K562 (cell line): ENCODE measurements around the gene SEMA5A. TPM values are rescaled to one million over a fixed set of nuclear protein-coding genes. Genes with fewer than 3 reads are reported as not detected.
A peak's percentile ranks its signal among the peaks of the same experiment; 100 is the strongest.

Source experiments
- ATAC-seq: fragments of 200-7000 bp; cut with Tn5 transposase; 3 replicates; pipeline ENCODE4 v1.9.1; 2020; ENCODE audit warnings: moderate library complexity
- BruUV-seq: library from RNA; stranded (reverse); fragments of 400-500 nt; replicated peaks from 2 replicates; lab custom pipeline; 2021; lab: Mats Ljungman, UMichigan
- CTCF ChIA-PET: fragments of 300-600 bp; formaldehyde crosslinking; extraction: SDS; loops from one replicate; lab custom pipeline; 2021; ENCODE audit warnings: low intra/inter-chr PET ratio; lab: Yijun Ruan, JAX
- POLR2A ChIA-PET: fragments of 300-600, 350-650 bp; sonication (Branson Sonifier 250); formaldehyde crosslinking; extraction: SDS; loops from one replicate; lab custom pipeline; 2021; ENCODE audit warnings: antibody characterized with exemption, inconsistent platforms; lab: Yijun Ruan, JAX
- DNase-seq, 4 experiments: peaks; one replicate each; pipeline versions ENCODE4 v3.0.0 to v3.0.0-alpha.2; 2011 to 2018; ENCODE audit warnings: low spot score in 3 of 4, mixed read lengths in 3 of 4; ENCODE audit errors: extremely low read depth in 1 of 4
- FAIRE-seq: peaks from 2 replicates; lab custom pipeline; 2011; peaks lifted over from hg19 to GRCh38; lab: Jason Lieb, UNC
- H2AFZ ChIP-seq: 2 replicates; pipeline ENCODE4 v1.6.0; 2011; ENCODE audit warnings: low read depth, low read length, control low read depth, inconsistent platforms
- H3K27ac ChIP-seq: fragments of 200-600 bp; 3 replicates; pipeline ENCODE4 v1.8.0; 2011; ENCODE audit warnings: low read depth, mild to moderate bottlenecking, control low read depth, inconsistent platforms, low read length, moderate library complexity, mixed read lengths; ENCODE audit errors: extremely low read depth
- H3K27me3 ChIP-seq, 2 experiments: fragments of 300-600 bp in 1 of 2; 2 replicates in 1 of 2; 3 replicates in 1 of 2; pipeline versions ENCODE4 v1.6.0 to v1.8.0; 2011; ENCODE audit warnings: inconsistent platforms in 2 of 2, low read length in 2 of 2, mild to moderate bottlenecking in 1 of 2, mixed read lengths in 1 of 2, moderate library complexity in 1 of 2; ENCODE audit not compliant: control insufficient read depth in 2 of 2, insufficient read depth in 2 of 2
- H3K36me3 ChIP-seq: fragments of 300-600 bp; 3 replicates; pipeline ENCODE4 v1.8.0; 2011; ENCODE audit warnings: mild to moderate bottlenecking, low read length, inconsistent platforms; ENCODE audit not compliant: control insufficient read depth, insufficient read depth
- H3K4me1 ChIP-seq, 2 experiments: fragments of 200-600 bp in 1 of 2; replicated peaks in 1 of 2; 2 replicates in 1 of 2; 3 replicates in 1 of 2; pipeline versions ENCODE4 v1.5.1 to v1.8.0; 2011; ENCODE audit warnings: inconsistent platforms in 2 of 2, low read length in 2 of 2, mild to moderate bottlenecking in 1 of 2, mixed read lengths in 1 of 2, moderate library complexity in 1 of 2; ENCODE audit not compliant: control insufficient read depth in 2 of 2, insufficient read depth in 2 of 2
- H3K4me2 ChIP-seq: 2 replicates; pipeline ENCODE4 v1.6.1; 2011; ENCODE audit warnings: low read length, control low read depth, inconsistent platforms, mixed read lengths; ENCODE audit not compliant: insufficient read depth
- H3K4me3 ChIP-seq: fragments of 200-600 bp; sonication (generic), shearing (Covaris generic); 2 replicates; pipeline ENCODE4 v1.5.1; 2016; ENCODE audit warnings: control low read depth, inconsistent platforms
- H3K79me2 ChIP-seq: fragments of 200-600 bp; 3 replicates; pipeline ENCODE4 v1.8.0; 2011; ENCODE audit warnings: low read length, inconsistent platforms; ENCODE audit not compliant: control insufficient read depth, insufficient read depth
- H3K9ac ChIP-seq, 2 experiments: 2 replicates each; pipeline versions ENCODE4 v1.6.0 to v1.6.1; 2011; ENCODE audit warnings: low read depth in 2 of 2, low read length in 2 of 2, control low read depth in 1 of 2, inconsistent platforms in 1 of 2, mild to moderate bottlenecking in 1 of 2, mixed read lengths in 1 of 2; ENCODE audit not compliant: insufficient read depth in 1 of 2
- H3K9me1 ChIP-seq: one replicate; pipeline ENCODE4 v1.6.0; 2011; ENCODE audit warnings: inconsistent platforms, mild to moderate bottlenecking, low read length, moderate library complexity; ENCODE audit not compliant: control insufficient read depth, insufficient read depth
- H3K9me3 ChIP-seq: replicated peaks from 2 replicates; pipeline ENCODE4 v1.5.1; 2011; ENCODE audit warnings: low read depth, low read length, inconsistent platforms; ENCODE audit not compliant: control insufficient read depth, insufficient read depth
- H4K20me1 ChIP-seq: replicated peaks from 2 replicates; pipeline ENCODE4 v1.6.1; 2011; ENCODE audit warnings: low read length, inconsistent platforms, mixed read lengths; ENCODE audit not compliant: control insufficient read depth, insufficient read depth
- BDP1 ChIP-seq: IDR thresholded peaks from 3 replicates; pipeline ENCODE4 v1.6.1; 2011; ENCODE audit not compliant: insufficient read length, insufficient read depth
- EZH2 ChIP-seq: IDR thresholded peaks from 2 replicates; pipeline ENCODE4 v1.6.1; 2012; ENCODE audit warnings: low read depth, mild to moderate bottlenecking, inconsistent platforms, low read length, borderline replicate concordance
- GABPB2 ChIP-seq: fragments of 250-450 bp; sonication (Bioruptor Pico); conservative IDR thresholded peaks from 2 replicates; pipeline ENCODE4 v1.5.1; 2021; ENCODE audit warnings: mild to moderate bottlenecking
- GTF2E2 ChIP-seq: fragments of 200-800 bp; sonication (Bioruptor generic); IDR thresholded peaks from 2 replicates; pipeline ENCODE4 v1.6.1; 2016; ENCODE audit warnings: missing genetic modification characterization, missing compliant biosample characterization
- PTTG1 ChIP-seq: fragments of 450-650 bp; IDR thresholded peaks from 2 replicates; pipeline ENCODE4 v1.6.1; 2016; ENCODE audit warnings: low read depth, mild to moderate bottlenecking, missing genetic modification characterization, missing compliant biosample characterization
- RBM39 ChIP-seq: fragments of 200-400 bp; formaldehyde crosslinking; optimal IDR thresholded peaks from 2 replicates; pipeline ENCODE3; 2018; ENCODE audit warnings: low read depth, low read length
- RFX1 ChIP-seq: fragments of 450-650 bp; IDR thresholded peaks from 2 replicates; pipeline ENCODE4 v1.6.1; 2016; ENCODE audit warnings: mild to moderate bottlenecking, moderate library complexity
- STAT5A ChIP-seq: IDR thresholded peaks from 2 replicates; pipeline ENCODE4 v1.6.1; 2012; ENCODE audit warnings: low read length, inconsistent platforms, borderline replicate concordance
- ZNF274 ChIP-seq: IDR thresholded peaks from 2 replicates; pipeline ENCODE4 v1.6.1; 2011; ENCODE audit warnings: low read depth, mild to moderate bottlenecking, low read length, moderate library complexity, borderline replicate concordance
- ZNF41 ChIP-seq: fragments of 250-450 bp; sonication (Bioruptor Pico); conservative IDR thresholded peaks from 2 replicates; pipeline ENCODE4 v1.4.0; 2020; ENCODE audit warnings: mild to moderate bottlenecking
- WGBS: fragments of 100-300 bp; shearing (Covaris generic); methylation state at CpG from one replicate; pipeline ENCODE4 v1.1.6; 2016; ENCODE audit warnings: low coverage, mixed read lengths; ENCODE audit not compliant: insufficient coverage; ENCODE audit errors: missing lambda C conversion rate; 5-methylcytosine and 5-hydroxymethylcytosine counted together
- in situ Hi-C: fragments of 300-500 bp; cut with MboI; formaldehyde crosslinking; loops from 4 replicates; pipeline ENCODE4 v1.15.0; 2018; ENCODE audit warnings: inconsistent platforms, mixed read lengths
- intact Hi-C: fragments of 100-400 bp; cut with micrococcal nuclease; formaldehyde crosslinking; loops from 2 replicates; pipeline ENCODE4 v1.14.2; 2022
- polyA plus RNA-seq, 8 experiments: library from polyadenylated mRNA; depleted of rRNA in 4 of 8; stranded (reverse) in 5 of 8; unstranded in 3 of 8; fragments of >200 nt; fragmentation: Nextera tagmentation in 2 of 8; fragmentation: Illumina TruSeq in 1 of 8; extraction: Ambion mirVana in 2 of 8; extraction: Trizol in 1 of 8; gene quantifications; 2 replicates each; pipeline versions ENCODE4 v1.2.1 to v1.2.3, GENCODE V29; 2011 to 2014; ENCODE audit warnings: inconsistent platforms in 1 of 8, missing spikeins in 1 of 8
- total RNA-seq, 7 experiments: library from RNA; depleted of rRNA in 6 of 7; stranded (reverse); fragments of >200 nt in 6 of 7; fragmentation: Illumina TruSeq in 2 of 7; extraction: Trizol in 2 of 7; gene quantifications; 2 replicates each; pipeline versions ENCODE4 v1.2.1 to v1.2.3, GENCODE V29; 2011 to 2021; ENCODE audit warnings: low replicate concordance in 1 of 7
- TF ChIP-seq, protein P1 (sequence below), 3 experiments: fragments of 200-800 bp in 1 of 3; sonication (Bioruptor generic) in 1 of 3; sonication (generic) in 1 of 3; formaldehyde crosslinking in 1 of 3; IDR thresholded peaks; 2 replicates each; pipeline versions ENCODE4 v1.6.1 to v1.8.0; 2016 to 2022; ENCODE audit warnings: mild to moderate bottlenecking in 2 of 3, missing compliant biosample characterization in 2 of 3, missing genetic modification characterization in 2 of 3, missing genetic modification reagents in 1 of 3
- TF ChIP-seq, protein P2 (sequence below): sonication (generic); formaldehyde crosslinking; IDR thresholded peaks from 2 replicates; pipeline ENCODE4 v1.8.0; 2022; ENCODE audit warnings: mild to moderate bottlenecking, missing genetic modification reagents

SEMA5A gene
- total and polyA plus RNA-seq, 9 of the 15 experiments (the other 6 are each of a cell fraction or from before 2014, with no cell fraction given): 0.02 TPM; not detected in 8

DNA sequence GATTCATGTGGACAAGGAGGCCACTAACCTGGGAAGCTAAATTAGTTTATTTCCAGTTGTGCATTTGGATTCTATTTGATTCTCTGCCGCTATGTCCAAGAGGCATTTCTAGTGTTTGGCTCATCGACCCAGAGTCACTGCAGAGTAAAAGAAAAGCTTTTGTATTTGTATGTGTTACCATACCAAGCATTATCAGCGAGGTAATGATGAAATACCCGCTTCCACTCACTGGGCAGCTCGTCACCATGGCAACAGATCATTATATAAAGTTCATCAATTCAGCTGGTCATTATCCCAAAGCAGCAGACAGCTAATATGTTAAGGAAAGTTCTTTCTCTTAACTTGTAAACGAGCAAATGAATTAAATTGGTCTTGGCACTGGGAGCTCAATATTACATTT is 380.3 kb downstream of the SEMA5A start:
- Histone ChIP-seq H3K36me3 (no peaks in the 10 kb centered on the region), H3K9me1 (no peaks in the 10 kb centered on the region), H3K9ac (no peak overlapping the region), H3K27ac (no peak overlapping the region), H3K4me3 (no peak overlapping the region), H3K9me3 (no peaks in the 10 kb centered on the region), H3K4me2 (no peak overlapping the region), H3K79me2 (no peaks in the 10 kb centered on the region), H3K27me3 (no peaks in the 10 kb centered on the region), H2AFZ (no peak overlapping the region), H3K4me1 (no peaks in the 10 kb centered on the region), H4K20me1 (no peaks in the 10 kb centered on the region)
- ATAC-seq: no peak
- no peak for FAIRE-seq
- no TSS peak for BruUV-seq
- intact Hi-C loops (no loop called here), in situ Hi-C loops (no loop called here)
- TF ChIP-seq RFX1 (peak; percentile 64), PTTG1 (no peak)
- WGBS: 0% methylated on average over 6 of the region's 6 CpGs
- POLR2A ChIA-PET: no interaction called here
- no peak for DNase-seq
- CTCF ChIA-PET: no interaction called here

DNA sequence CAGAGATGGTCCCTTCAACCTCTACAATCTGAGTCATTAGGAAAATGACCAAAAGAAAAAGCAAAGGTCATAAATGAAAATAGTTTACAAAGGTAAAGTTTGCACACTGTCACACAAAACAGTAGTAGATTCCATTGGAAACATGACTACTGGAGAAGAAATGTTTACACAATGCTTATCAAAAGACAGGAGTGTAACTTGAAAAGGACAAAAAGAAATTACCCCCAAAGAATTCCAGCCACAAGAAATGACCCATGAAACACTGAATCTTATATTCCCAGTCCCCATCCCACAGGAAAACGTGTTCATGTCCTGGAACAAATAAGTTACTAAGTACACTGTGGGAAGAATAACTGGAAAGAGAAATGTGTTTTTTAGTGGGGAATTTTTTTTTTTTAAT is 385.1 kb downstream of the SEMA5A start:
- Histone ChIP-seq H3K27ac (no peak overlapping the region), H3K9me1 (no peaks in the 10 kb centered on the region), H3K9ac (no peak overlapping the region), H3K4me1 (no peaks in the 10 kb centered on the region), H3K4me2 (no peak overlapping the region), H3K79me2 (no peaks in the 10 kb centered on the region), H2AFZ (no peak overlapping the region), H3K36me3 (no peaks in the 10 kb centered on the region), H4K20me1 (no peaks in the 10 kb centered on the region), H3K27me3 (no peaks in the 10 kb centered on the region), H3K4me3 (no peak overlapping the region), H3K9me3 (no peaks in the 10 kb centered on the region)
- CTCF ChIA-PET: no interaction called here
- 0% methylated on average over 1 of the region's 1 CpG for WGBS
- FAIRE-seq: no peak
- BruUV-seq: no TSS peak
- in situ Hi-C loops (no loop called here), intact Hi-C loops (no loop called here)
- no peak for DNase-seq
- no peak for ATAC-seq
- POLR2A ChIA-PET: no interaction called here
- TF ChIP-seq EZH2: no peak
- TF ChIP-seq GTF2E2 (tag): no peak
- TF ChIP-seq RBM39: no peak
- TF ChIP-seq STAT5A: no peak
- TF ChIP-seq ZNF41 (CRISPR knock-in tag): no peak
- no peak for TF ChIP-seq GABPB2
- TF ChIP-seq, protein P1, sequence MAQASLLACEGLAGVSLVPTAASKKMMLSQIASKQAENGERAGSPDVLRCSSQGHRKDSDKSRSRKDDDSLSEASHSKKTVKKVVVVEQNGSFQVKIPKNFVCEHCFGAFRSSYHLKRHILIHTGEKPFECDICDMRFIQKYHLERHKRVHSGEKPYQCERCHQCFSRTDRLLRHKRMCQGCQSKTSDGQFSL (CRISPR knock-in tag; IDR thresholded peaks at IDR 0.05): no peak
- TF ChIP-seq, protein P1 (tag; IDR thresholded peaks at IDR 0.05): no peak
- no peak for TF ChIP-seq BDP1
- TF ChIP-seq, protein P2, sequence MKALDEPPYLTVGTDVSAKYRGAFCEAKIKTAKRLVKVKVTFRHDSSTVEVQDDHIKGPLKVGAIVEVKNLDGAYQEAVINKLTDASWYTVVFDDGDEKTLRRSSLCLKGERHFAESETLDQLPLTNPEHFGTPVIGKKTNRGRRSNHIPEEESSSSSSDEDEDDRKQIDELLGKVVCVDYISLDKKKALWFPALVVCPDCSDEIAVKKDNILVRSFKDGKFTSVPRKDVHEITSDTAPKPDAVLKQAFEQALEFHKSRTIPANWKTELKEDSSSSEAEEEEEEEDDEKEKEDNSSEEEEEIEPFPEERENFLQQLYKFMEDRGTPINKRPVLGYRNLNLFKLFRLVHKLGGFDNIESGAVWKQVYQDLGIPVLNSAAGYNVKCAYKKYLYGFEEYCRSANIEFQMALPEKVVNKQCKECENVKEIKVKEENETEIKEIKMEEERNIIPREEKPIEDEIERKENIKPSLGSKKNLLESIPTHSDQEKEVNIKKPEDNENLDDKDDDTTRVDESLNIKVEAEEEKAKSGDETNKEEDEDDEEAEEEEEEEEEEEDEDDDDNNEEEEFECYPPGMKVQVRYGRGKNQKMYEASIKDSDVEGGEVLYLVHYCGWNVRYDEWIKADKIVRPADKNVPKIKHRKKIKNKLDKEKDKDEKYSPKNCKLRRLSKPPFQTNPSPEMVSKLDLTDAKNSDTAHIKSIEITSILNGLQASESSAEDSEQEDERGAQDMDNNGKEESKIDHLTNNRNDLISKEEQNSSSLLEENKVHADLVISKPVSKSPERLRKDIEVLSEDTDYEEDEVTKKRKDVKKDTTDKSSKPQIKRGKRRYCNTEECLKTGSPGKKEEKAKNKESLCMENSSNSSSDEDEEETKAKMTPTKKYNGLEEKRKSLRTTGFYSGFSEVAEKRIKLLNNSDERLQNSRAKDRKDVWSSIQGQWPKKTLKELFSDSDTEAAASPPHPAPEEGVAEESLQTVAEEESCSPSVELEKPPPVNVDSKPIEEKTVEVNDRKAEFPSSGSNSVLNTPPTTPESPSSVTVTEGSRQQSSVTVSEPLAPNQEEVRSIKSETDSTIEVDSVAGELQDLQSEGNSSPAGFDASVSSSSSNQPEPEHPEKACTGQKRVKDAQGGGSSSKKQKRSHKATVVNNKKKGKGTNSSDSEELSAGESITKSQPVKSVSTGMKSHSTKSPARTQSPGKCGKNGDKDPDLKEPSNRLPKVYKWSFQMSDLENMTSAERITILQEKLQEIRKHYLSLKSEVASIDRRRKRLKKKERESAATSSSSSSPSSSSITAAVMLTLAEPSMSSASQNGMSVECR (CRISPR knock-in tag): no peak
- TF ChIP-seq ZNF274: no peak
